ENCODE data around the gene MDM4. TPM values are rescaled to one million over a fixed set of nuclear protein-coding genes. Genes with fewer than 3 reads are reported as not detected.

Gene MDM4
- total RNA-seq, 2 experiments from 2014 or later: 64.3 to 75.6 TPM

- no peaks in the 10 kb centered on the region for H3K9me3 Mint-ChIP-seq
- DNase-seq: no peak
- H3K27me3 Mint-ChIP-seq: no peaks in the 10 kb centered on the region
- peaks cover 3% of the 10 kb centered on the region for H3K36me3 Mint-ChIP-seq
- H3K4me3 Mint-ChIP-seq: no peak overlapping the region
- no peak overlapping the region for H3K27ac Mint-ChIP-seq
- peaks cover 6% of the 10 kb centered on the region for H3K4me1 Mint-ChIP-seq
These were observed 68.6 kb downstream of the MDM4 start for GRCh38 chr1:204584699-204585372.

GRCh38 chr1:204587621-204588020, 71.4 kb downstream of the MDM4 start:
- Mint-ChIP-seq H3K9me3 (no peaks in the 10 kb centered on the region), H3K27me3 (no peaks in the 10 kb centered on the region), H3K27ac (no peak overlapping the region), H3K4me3 (no peak overlapping the region), H3K36me3 (no peaks in the 10 kb centered on the region), H3K4me1 (peaks cover 4% of the 10 kb centered on the region)
- no peak for DNase-seq

- Mint-ChIP-seq H3K4me1 (peaks cover 4% of the 10 kb centered on the region), H3K27ac (no peak overlapping the region), H3K9me3 (no peaks in the 10 kb centered on the region)
These were observed 72.6 kb downstream of the MDM4 start for GRCh38 chr1:204588826-204589225.

GRCh38 chr1:204589409-204590038, 73.3 kb downstream of the MDM4 start:
- no peak overlapping the region for H3K4me3 Mint-ChIP-seq
- H3K36me3 Mint-ChIP-seq: no peaks in the 10 kb centered on the region
- no peaks in the 10 kb centered on the region for H3K27me3 Mint-ChIP-seq
- H3K4me1 Mint-ChIP-seq: peaks cover 4% of the 10 kb centered on the region
- no peaks in the 10 kb centered on the region for H3K9me3 Mint-ChIP-seq
- DNase-seq: no peak
- H3K27ac Mint-ChIP-seq: no peak overlapping the region

More at GRCh38 chr1:204588826-204589225, 72.6 kb downstream of the MDM4 start:
- DNase-seq: no peak
- no peaks in the 10 kb centered on the region for H3K36me3 Mint-ChIP-seq
- H3K27me3 Mint-ChIP-seq: no peaks in the 10 kb centered on the region
- H3K4me3 Mint-ChIP-seq: no peak overlapping the region

- Mint-ChIP-seq H3K4me3 (no peak overlapping the region), H3K4me1 (no peaks in the 10 kb centered on the region), H3K27me3 (no peaks in the 10 kb centered on the region), H3K36me3 (peaks cover 1% of the 10 kb centered on the region), H3K27ac (no peak overlapping the region), H3K9me3 (no peaks in the 10 kb centered on the region)
- DNase-seq: no peak
These were observed 75.4 kb downstream of the MDM4 start for GRCh38 chr1:204591473-204592090.

- no peak overlapping the region for H3K4me3 Mint-ChIP-seq
- H3K4me1 Mint-ChIP-seq: no peaks in the 10 kb centered on the region
- peaks cover 1% of the 10 kb centered on the region for H3K36me3 Mint-ChIP-seq
- H3K27me3 Mint-ChIP-seq: no peaks in the 10 kb centered on the region
- no peaks in the 10 kb centered on the region for H3K9me3 Mint-ChIP-seq
- H3K27ac Mint-ChIP-seq: no peak overlapping the region
- no peak for DNase-seq
These were observed 76.2 kb downstream of the MDM4 start for GRCh38 chr1:204592246-204592948.

- peaks cover 4% of the 10 kb centered on the region for H3K36me3 Mint-ChIP-seq
- no peak for DNase-seq
- H3K27me3 Mint-ChIP-seq: no peaks in the 10 kb centered on the region
- H3K27ac Mint-ChIP-seq: no peak overlapping the region
- H3K9me3 Mint-ChIP-seq: no peaks in the 10 kb centered on the region
- no peaks in the 10 kb centered on the region for H3K4me1 Mint-ChIP-seq
- H3K4me3 Mint-ChIP-seq: no peak overlapping the region
These were observed 82.2 kb downstream of the MDM4 start for GRCh38 chr1:204598319-204598969.

- peaks cover 4% of the 10 kb centered on the region for H3K36me3 Mint-ChIP-seq
- H3K4me3 Mint-ChIP-seq: no peak overlapping the region
- H3K4me1 Mint-ChIP-seq: no peaks in the 10 kb centered on the region
- no peaks in the 10 kb centered on the region for H3K27me3 Mint-ChIP-seq
- H3K27ac Mint-ChIP-seq: no peak overlapping the region
- no peak for DNase-seq
- no peaks in the 10 kb centered on the region for H3K9me3 Mint-ChIP-seq
These were observed 82.9 kb downstream of the MDM4 start for GRCh38 chr1:204599098-204599497.

GRCh38 chr1:204599596-204599995, 83.4 kb downstream of the MDM4 start:
- peaks cover 4% of the 10 kb centered on the region for H3K36me3 Mint-ChIP-seq

GRCh38 chr1:204600203-204600602, 84.0 kb downstream of the MDM4 start:
- Mint-ChIP-seq H3K27ac (no peak overlapping the region), H3K9me3 (no peaks in the 10 kb centered on the region)
- DNase-seq: no peak

More at GRCh38 chr1:204599596-204599995, 83.4 kb downstream of the MDM4 start:
- Mint-ChIP-seq H3K4me3 (no peak overlapping the region), H3K27me3 (no peaks in the 10 kb centered on the region), H3K4me1 (no peaks in the 10 kb centered on the region), H3K9me3 (no peaks in the 10 kb centered on the region), H3K27ac (no peak overlapping the region)
- no peak for DNase-seq

GRCh38 chr1:204600968-204601367, 84.8 kb downstream of the MDM4 start:
- H3K4me3 Mint-ChIP-seq: no peak overlapping the region
- H3K4me1 Mint-ChIP-seq: no peaks in the 10 kb centered on the region
- no peak overlapping the region for H3K27ac Mint-ChIP-seq
- H3K27me3 Mint-ChIP-seq: no peaks in the 10 kb centered on the region
- H3K9me3 Mint-ChIP-seq: no peaks in the 10 kb centered on the region
- DNase-seq: no peak
- H3K36me3 Mint-ChIP-seq: peaks cover 3% of the 10 kb centered on the region

More at GRCh38 chr1:204600203-204600602, 84.0 kb downstream of the MDM4 start:
- peaks cover 4% of the 10 kb centered on the region for H3K36me3 Mint-ChIP-seq
- H3K27me3 Mint-ChIP-seq: no peaks in the 10 kb centered on the region
- H3K4me1 Mint-ChIP-seq: no peaks in the 10 kb centered on the region
- H3K4me3 Mint-ChIP-seq: no peak overlapping the region

GRCh38 chr1:204602111-204602579, 85.9 kb downstream of the MDM4 start:
- no peaks in the 10 kb centered on the region for H3K4me1 Mint-ChIP-seq
- H3K36me3 Mint-ChIP-seq: peaks cover 3% of the 10 kb centered on the region
- no peak overlapping the region for H3K27ac Mint-ChIP-seq
- DNase-seq: no peak
- H3K9me3 Mint-ChIP-seq: no peaks in the 10 kb centered on the region
- H3K27me3 Mint-ChIP-seq: no peaks in the 10 kb centered on the region
- no peak overlapping the region for H3K4me3 Mint-ChIP-seq

GRCh38 chr1:204602871-204603542, 86.8 kb downstream of the MDM4 start:
- no peak overlapping the region for H3K4me3 Mint-ChIP-seq
- no peak for DNase-seq

GRCh38 chr1:204605791-204606190, 89.6 kb downstream of the MDM4 start:
- no peaks in the 10 kb centered on the region for H3K9me3 Mint-ChIP-seq
- peaks cover 3% of the 10 kb centered on the region for H3K36me3 Mint-ChIP-seq
- DNase-seq: no peak
- H3K4me3 Mint-ChIP-seq: no peak overlapping the region
- no peaks in the 10 kb centered on the region for H3K4me1 Mint-ChIP-seq
- no peak overlapping the region for H3K27ac Mint-ChIP-seq
- no peaks in the 10 kb centered on the region for H3K27me3 Mint-ChIP-seq

More at GRCh38 chr1:204602871-204603542, 86.8 kb downstream of the MDM4 start:
- no peaks in the 10 kb centered on the region for H3K4me1 Mint-ChIP-seq
- H3K36me3 Mint-ChIP-seq: peaks cover 3% of the 10 kb centered on the region
- H3K9me3 Mint-ChIP-seq: no peaks in the 10 kb centered on the region
- no peak overlapping the region for H3K27ac Mint-ChIP-seq
- no peaks in the 10 kb centered on the region for H3K27me3 Mint-ChIP-seq
